ENCODE data around the gene GABRA1.

The GABRA1 gene

DNA sequence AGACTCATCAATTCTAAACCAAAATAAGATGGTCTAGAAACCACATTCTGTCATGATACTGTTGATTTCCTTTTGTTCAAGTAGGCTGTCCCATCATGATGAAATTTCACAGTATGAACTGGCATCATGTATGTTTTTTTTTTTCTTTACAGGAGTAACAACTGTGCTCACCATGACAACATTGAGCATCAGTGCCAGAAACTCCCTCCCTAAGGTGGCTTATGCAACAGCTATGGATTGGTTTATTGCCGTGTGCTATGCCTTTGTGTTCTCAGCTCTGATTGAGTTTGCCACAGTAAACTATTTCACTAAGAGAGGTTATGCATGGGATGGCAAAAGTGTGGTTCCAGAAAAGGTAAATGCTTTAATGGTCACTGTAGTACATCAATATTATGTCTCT lies 47.6 kb downstream of the GABRA1 start:
- no peak overlapping the region for H3K27ac ChIP-seq (ENCODE audit: low read depth, low read length)
- H2BK120ac ChIP-seq (ENCODE audit: low read depth, low read length) = no peak overlapping the region
- H3K4me1 ChIP-seq (ENCODE audit: control insufficient read depth, low read depth, low read length) = no peaks in the 10 kb centered on the region
- H3K36me3 ChIP-seq (ENCODE audit: control insufficient read depth, insufficient read depth, low read length) = no peaks in the 10 kb centered on the region
- WGBS (ENCODE audit: extremely low coverage, insufficient coverage, low lambda C conversion rate) = no CpG with 5 or more reads among the region's 1 CpG
- no peak overlapping the region for H3K4ac ChIP-seq (ENCODE audit: low read depth, low read length)
- H3K56ac ChIP-seq (ENCODE audit: low read length) = no peak overlapping the region
- no peak overlapping the region for H3K18ac ChIP-seq (ENCODE audit: low read length)
- no peak overlapping the region for H3K9ac ChIP-seq (ENCODE audit: low read length)
- no peaks in the 10 kb centered on the region for H3K79me2 ChIP-seq (ENCODE audit: control insufficient read depth, insufficient read depth, low read length)
- no peak overlapping the region for H3K4me2 ChIP-seq (ENCODE audit: low read length)
- no peak overlapping the region for H2AK5ac ChIP-seq (ENCODE audit: low read length)
- DNase-seq = no peak
- H3K4me3 ChIP-seq (ENCODE audit: low read length) = no peak overlapping the region
- H4K5ac ChIP-seq (ENCODE audit: low read length) = no peak overlapping the region
- no peak overlapping the region for H3K23ac ChIP-seq (ENCODE audit: low read length)
- no peak overlapping the region for H2BK5ac ChIP-seq (ENCODE audit: low read length)
- no peak overlapping the region for H2BK15ac ChIP-seq (replicated peaks; ENCODE audit: low read depth)
- no peaks in the 10 kb centered on the region for H3K27me3 ChIP-seq (ENCODE audit: insufficient read depth, low read length, poor library complexity)
- no peaks in the 10 kb centered on the region for H3K79me1 ChIP-seq (ENCODE audit: low read length)
- H4K8ac ChIP-seq (ENCODE audit: low read depth, low read length) = no peak overlapping the region

DNA sequence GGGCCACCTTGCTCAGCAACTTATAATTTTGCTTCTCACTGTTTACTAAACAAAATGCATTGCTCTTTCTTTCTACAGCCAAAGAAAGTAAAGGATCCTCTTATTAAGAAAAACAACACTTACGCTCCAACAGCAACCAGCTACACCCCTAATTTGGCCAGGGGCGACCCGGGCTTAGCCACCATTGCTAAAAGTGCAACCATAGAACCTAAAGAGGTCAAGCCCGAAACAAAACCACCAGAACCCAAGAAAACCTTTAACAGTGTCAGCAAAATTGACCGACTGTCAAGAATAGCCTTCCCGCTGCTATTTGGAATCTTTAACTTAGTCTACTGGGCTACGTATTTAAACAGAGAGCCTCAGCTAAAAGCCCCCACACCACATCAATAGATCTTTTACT lies 49.1 kb downstream of the GABRA1 start:
- Histone ChIP-seq H3K27me3 (ENCODE audit: insufficient read depth, low read length, poor library complexity) (no peaks in the 10 kb centered on the region), H3K4ac (ENCODE audit: low read depth, low read length) (no peak overlapping the region), H2BK15ac (replicated peaks; ENCODE audit: low read depth) (no peak overlapping the region), H2AK5ac (ENCODE audit: low read length) (no peak overlapping the region), H4K8ac (ENCODE audit: low read depth, low read length) (no peak overlapping the region), H3K4me2 (ENCODE audit: low read length) (no peak overlapping the region), H3K79me1 (ENCODE audit: low read length) (no peaks in the 10 kb centered on the region), H3K56ac (ENCODE audit: low read length) (no peak overlapping the region), H3K23ac (ENCODE audit: low read length) (no peak overlapping the region), H3K4me3 (ENCODE audit: low read length) (no peak overlapping the region), H2BK5ac (ENCODE audit: low read length) (no peak overlapping the region), H3K27ac (ENCODE audit: low read depth, low read length) (no peak overlapping the region), H3K79me2 (ENCODE audit: control insufficient read depth, insufficient read depth, low read length) (no peaks in the 10 kb centered on the region), H3K4me1 (ENCODE audit: control insufficient read depth, low read depth, low read length) (no peaks in the 10 kb centered on the region), H3K18ac (ENCODE audit: low read length) (no peak overlapping the region), H4K5ac (ENCODE audit: low read length) (no peak overlapping the region), H3K36me3 (ENCODE audit: control insufficient read depth, insufficient read depth, low read length) (no peaks in the 10 kb centered on the region), H3K9ac (ENCODE audit: low read length) (no peak overlapping the region), H2BK120ac (ENCODE audit: low read depth, low read length) (no peak overlapping the region)
- DNase-seq = no peak
- no CpG with 5 or more reads among the region's 7 CpGs for WGBS (ENCODE audit: extremely low coverage, insufficient coverage, low lambda C conversion rate)

DNA sequence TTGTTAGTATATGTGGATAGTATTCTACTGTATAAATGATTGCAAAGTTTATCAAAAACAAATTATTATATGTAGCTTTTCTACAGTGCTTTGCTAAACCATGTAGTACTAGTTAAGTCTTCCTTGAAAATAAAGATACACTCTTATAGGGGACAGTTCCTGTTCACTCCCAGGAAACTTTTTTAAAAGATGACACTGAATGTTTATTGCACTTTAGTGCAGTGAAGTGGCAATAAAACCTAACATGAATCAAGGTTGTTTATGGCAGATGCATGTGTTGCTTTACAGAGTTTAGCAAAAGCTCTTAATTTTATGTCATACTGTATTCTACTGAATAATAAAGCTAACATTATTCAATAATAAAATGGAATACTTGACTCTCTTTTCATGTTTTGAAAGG lies 51.7 kb downstream of the GABRA1 start:
- Histone ChIP-seq H3K23ac (ENCODE audit: low read length) (no peak overlapping the region), H3K4ac (ENCODE audit: low read depth, low read length) (no peak overlapping the region), H3K27ac (ENCODE audit: low read depth, low read length) (no peak overlapping the region), H2BK15ac (replicated peaks; ENCODE audit: low read depth) (no peak overlapping the region), H3K56ac (ENCODE audit: low read length) (no peak overlapping the region), H4K5ac (ENCODE audit: low read length) (no peak overlapping the region), H3K4me1 (ENCODE audit: control insufficient read depth, low read depth, low read length) (no peaks in the 10 kb centered on the region), H3K36me3 (ENCODE audit: control insufficient read depth, insufficient read depth, low read length) (no peaks in the 10 kb centered on the region), H3K79me1 (ENCODE audit: low read length) (no peaks in the 10 kb centered on the region), H3K9ac (ENCODE audit: low read length) (no peak overlapping the region), H2AK5ac (ENCODE audit: low read length) (no peak overlapping the region), H2BK5ac (ENCODE audit: low read length) (no peak overlapping the region), H4K8ac (ENCODE audit: low read depth, low read length) (no peak overlapping the region), H2BK120ac (ENCODE audit: low read depth, low read length) (no peak overlapping the region), H3K18ac (ENCODE audit: low read length) (no peak overlapping the region), H3K4me2 (ENCODE audit: low read length) (no peak overlapping the region), H3K4me3 (ENCODE audit: low read length) (no peak overlapping the region), H3K27me3 (ENCODE audit: insufficient read depth, low read length, poor library complexity) (no peaks in the 10 kb centered on the region), H3K79me2 (ENCODE audit: control insufficient read depth, insufficient read depth, low read length) (no peaks in the 10 kb centered on the region)
- DNase-seq = no peak

- Histone ChIP-seq H4K5ac (ENCODE audit: low read length) (no peak overlapping the region), H3K27ac (ENCODE audit: low read depth, low read length) (no peak overlapping the region), H3K4me3 (ENCODE audit: low read length) (no peak overlapping the region), H3K23ac (ENCODE audit: low read length) (no peak overlapping the region), H3K79me2 (ENCODE audit: control insufficient read depth, insufficient read depth, low read length) (no peaks in the 10 kb centered on the region), H3K36me3 (ENCODE audit: control insufficient read depth, insufficient read depth, low read length) (no peaks in the 10 kb centered on the region), H4K8ac (ENCODE audit: low read depth, low read length) (no peak overlapping the region), H3K18ac (ENCODE audit: low read length) (no peak overlapping the region), H2AK5ac (ENCODE audit: low read length) (no peak overlapping the region), H3K27me3 (ENCODE audit: insufficient read depth, low read length, poor library complexity) (no peaks in the 10 kb centered on the region), H3K56ac (ENCODE audit: low read length) (no peak overlapping the region), H3K4me1 (ENCODE audit: control insufficient read depth, low read depth, low read length) (no peaks in the 10 kb centered on the region), H3K79me1 (ENCODE audit: low read length) (no peaks in the 10 kb centered on the region), H3K4me2 (ENCODE audit: low read length) (no peak overlapping the region), H3K9ac (ENCODE audit: low read length) (no peak overlapping the region), H2BK120ac (ENCODE audit: low read depth, low read length) (no peak overlapping the region), H3K4ac (ENCODE audit: low read depth, low read length) (no peak overlapping the region), H2BK15ac (replicated peaks; ENCODE audit: low read depth) (no peak overlapping the region), H2BK5ac (ENCODE audit: low read length) (no peak overlapping the region)
- DNase-seq = no peak
- WGBS (ENCODE audit: extremely low coverage, insufficient coverage, low lambda C conversion rate) = no CpG with 5 or more reads among the region's 1 CpG
Observed at GRCh38 chr5:161900981-161901380, 53.1 kb downstream of the GABRA1 start.

DNA sequence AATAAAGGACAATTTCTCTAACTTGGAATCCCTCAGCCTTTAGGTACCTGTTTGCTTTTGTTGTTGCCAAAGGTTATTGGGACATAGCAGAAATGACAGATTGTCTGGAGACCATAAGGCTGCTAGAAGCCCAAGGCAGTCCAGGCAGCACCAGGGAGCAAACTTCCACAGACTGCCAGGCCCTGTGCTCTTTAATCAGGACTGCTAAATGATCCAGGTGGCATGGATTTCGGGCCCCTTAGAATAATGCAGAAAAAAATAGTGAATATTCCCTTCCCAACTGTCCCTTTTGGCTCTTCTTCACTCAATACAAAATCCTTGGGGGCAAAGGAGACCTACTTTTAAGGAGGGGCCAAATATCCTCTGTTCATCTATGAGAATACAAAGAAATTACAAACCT lies 73.9 kb downstream of the GABRA1 start:
- H3K79me2 ChIP-seq (ENCODE audit: control insufficient read depth, insufficient read depth, low read length) = no peaks in the 10 kb centered on the region
- no peak overlapping the region for H4K8ac ChIP-seq (ENCODE audit: low read depth, low read length)
- no CpG with 5 or more reads among the region's 1 CpG for WGBS (ENCODE audit: extremely low coverage, insufficient coverage, low lambda C conversion rate)

GRCh38 chr5:161924270-161924669 lies 76.3 kb downstream of the GABRA1 start:
- Histone ChIP-seq H2AK5ac (ENCODE audit: low read length) (no peak overlapping the region), H3K4me2 (ENCODE audit: low read length) (no peak overlapping the region), H3K36me3 (ENCODE audit: control insufficient read depth, insufficient read depth, low read length) (no peaks in the 10 kb centered on the region), H3K79me2 (ENCODE audit: control insufficient read depth, insufficient read depth, low read length) (no peaks in the 10 kb centered on the region), H2BK120ac (ENCODE audit: low read depth, low read length) (no peak overlapping the region), H3K4ac (ENCODE audit: low read depth, low read length) (no peak overlapping the region), H3K56ac (ENCODE audit: low read length) (no peak overlapping the region), H3K23ac (ENCODE audit: low read length) (no peak overlapping the region), H3K27ac (ENCODE audit: low read depth, low read length) (no peak overlapping the region), H3K4me3 (ENCODE audit: low read length) (no peak overlapping the region), H2BK5ac (ENCODE audit: low read length) (no peak overlapping the region), H3K79me1 (ENCODE audit: low read length) (no peaks in the 10 kb centered on the region), H3K27me3 (ENCODE audit: insufficient read depth, low read length, poor library complexity) (no peaks in the 10 kb centered on the region), H4K5ac (ENCODE audit: low read length) (no peak overlapping the region), H3K4me1 (ENCODE audit: control insufficient read depth, low read depth, low read length) (no peaks in the 10 kb centered on the region), H4K8ac (ENCODE audit: low read depth, low read length) (no peak overlapping the region), H2BK15ac (replicated peaks; ENCODE audit: low read depth) (no peak overlapping the region), H3K18ac (ENCODE audit: low read length) (no peak overlapping the region), H3K9ac (ENCODE audit: low read length) (no peak overlapping the region)
- WGBS (ENCODE audit: extremely low coverage, insufficient coverage, low lambda C conversion rate) = no CpG with 5 or more reads among the region's 3 CpGs
- no peak for DNase-seq

More for the DNA sequence above, 73.9 kb downstream of the GABRA1 start:
- H4K5ac ChIP-seq (ENCODE audit: low read length) = no peak overlapping the region
- no peak overlapping the region for H2AK5ac ChIP-seq (ENCODE audit: low read length)
- H3K23ac ChIP-seq (ENCODE audit: low read length) = no peak overlapping the region
- H3K27ac ChIP-seq (ENCODE audit: low read depth, low read length) = no peak overlapping the region
- no peaks in the 10 kb centered on the region for H3K27me3 ChIP-seq (ENCODE audit: insufficient read depth, low read length, poor library complexity)
- H3K4ac ChIP-seq (ENCODE audit: low read depth, low read length) = no peak overlapping the region
- H2BK5ac ChIP-seq (ENCODE audit: low read length) = no peak overlapping the region
- H3K4me2 ChIP-seq (ENCODE audit: low read length) = no peak overlapping the region
- no peaks in the 10 kb centered on the region for H3K79me1 ChIP-seq (ENCODE audit: low read length)
- no peak overlapping the region for H3K4me3 ChIP-seq (ENCODE audit: low read length)
- no peak for DNase-seq
- H3K9ac ChIP-seq (ENCODE audit: low read length) = no peak overlapping the region
- no peak overlapping the region for H2BK15ac ChIP-seq (replicated peaks; ENCODE audit: low read depth)
- no peak overlapping the region for H3K18ac ChIP-seq (ENCODE audit: low read length)
- H3K4me1 ChIP-seq (ENCODE audit: control insufficient read depth, low read depth, low read length) = no peaks in the 10 kb centered on the region
- no peaks in the 10 kb centered on the region for H3K36me3 ChIP-seq (ENCODE audit: control insufficient read depth, insufficient read depth, low read length)
- H2BK120ac ChIP-seq (ENCODE audit: low read depth, low read length) = no peak overlapping the region
- H3K56ac ChIP-seq (ENCODE audit: low read length) = no peak overlapping the region
